ENCODE measurements around the gene TNS3.

DNA sequence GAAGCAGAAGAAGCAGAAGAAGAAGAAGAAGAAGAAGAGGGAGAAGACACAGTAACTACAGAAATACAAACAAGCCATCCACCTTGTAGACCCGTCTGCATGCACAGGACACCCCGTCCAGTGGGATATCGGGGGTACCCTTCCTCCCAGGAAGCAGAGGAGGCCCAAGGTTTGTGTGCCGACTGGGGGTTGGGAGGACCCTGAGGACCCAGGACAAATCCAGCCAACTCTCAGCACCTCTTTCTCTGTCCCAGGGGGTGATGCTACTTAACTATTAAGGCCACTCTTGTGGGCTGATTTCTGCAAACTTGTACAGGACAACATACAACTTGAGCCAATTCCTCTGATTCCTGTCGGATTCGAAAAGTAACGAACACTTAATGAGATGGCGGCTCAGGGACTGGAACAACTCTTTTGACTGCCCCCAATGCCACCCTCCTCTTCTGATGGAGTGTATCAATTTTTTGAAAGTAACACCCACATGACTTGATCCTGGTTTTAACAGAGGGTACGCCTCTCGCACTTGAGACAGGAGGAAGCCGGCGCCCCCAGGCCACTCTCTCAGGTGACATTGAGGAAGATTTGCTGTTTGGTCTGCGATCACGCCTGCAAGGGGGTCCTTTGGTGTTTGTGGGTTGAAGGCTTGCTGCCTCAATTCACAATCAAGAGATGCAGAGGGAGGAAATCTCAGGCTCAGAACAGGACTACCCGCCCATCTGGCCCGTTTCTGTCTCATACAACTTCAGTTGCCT lies 192.6 kb downstream of the TNS3 start:
- TF ChIP-seq, protein P1, sequence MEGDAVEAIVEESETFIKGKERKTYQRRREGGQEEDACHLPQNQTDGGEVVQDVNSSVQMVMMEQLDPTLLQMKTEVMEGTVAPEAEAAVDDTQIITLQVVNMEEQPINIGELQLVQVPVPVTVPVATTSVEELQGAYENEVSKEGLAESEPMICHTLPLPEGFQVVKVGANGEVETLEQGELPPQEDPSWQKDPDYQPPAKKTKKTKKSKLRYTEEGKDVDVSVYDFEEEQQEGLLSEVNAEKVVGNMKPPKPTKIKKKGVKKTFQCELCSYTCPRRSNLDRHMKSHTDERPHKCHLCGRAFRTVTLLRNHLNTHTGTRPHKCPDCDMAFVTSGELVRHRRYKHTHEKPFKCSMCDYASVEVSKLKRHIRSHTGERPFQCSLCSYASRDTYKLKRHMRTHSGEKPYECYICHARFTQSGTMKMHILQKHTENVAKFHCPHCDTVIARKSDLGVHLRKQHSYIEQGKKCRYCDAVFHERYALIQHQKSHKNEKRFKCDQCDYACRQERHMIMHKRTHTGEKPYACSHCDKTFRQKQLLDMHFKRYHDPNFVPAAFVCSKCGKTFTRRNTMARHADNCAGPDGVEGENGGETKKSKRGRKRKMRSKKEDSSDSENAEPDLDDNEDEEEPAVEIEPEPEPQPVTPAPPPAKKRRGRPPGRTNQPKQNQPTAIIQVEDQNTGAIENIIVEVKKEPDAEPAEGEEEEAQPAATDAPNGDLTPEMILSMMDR (IDR thresholded peaks at IDR 0.05; ENCODE audit: low read depth, low read length, poor library complexity, severe bottlenecking): no peak
- no peak for TF ChIP-seq EZH2phosphoT487 (IDR thresholded peaks at IDR 0.05; ENCODE audit: borderline replicate concordance, low read length)

Measured in DOHH2 (cell line).